Umbilical cord (tissue), 2 donors: Measurements from ENCODE around the gene USP5. TPM values are rescaled to one million over a fixed set of nuclear protein-coding genes. Genes with fewer than 3 reads are reported as not detected.

Source experiments
- DNase-seq: peaks from one replicate; pipeline ENCODE4 v3.0.0-alpha.2; 2015; ENCODE audit warnings: low spot score
- total RNA-seq: library from RNA; depleted of rRNA; stranded (reverse); fragments of >200 nt; gene quantifications from one replicate; pipeline ENCODE4 v1.2.3, GENCODE V29; 2014; ENCODE audit warnings: low replicate concordance; ENCODE audit not compliant: insufficient read depth

The USP5 gene
- 50.6 TPM for total RNA-seq

GRCh38 chr12:6851921-6852650, at the start of gene USP5:
Gene USP5 (plus strand): TSS chr12:6852150. CDS start chr12:6852180, 30 bp downstream.
- peak; percentile 100 for DNase-seq

DNA sequence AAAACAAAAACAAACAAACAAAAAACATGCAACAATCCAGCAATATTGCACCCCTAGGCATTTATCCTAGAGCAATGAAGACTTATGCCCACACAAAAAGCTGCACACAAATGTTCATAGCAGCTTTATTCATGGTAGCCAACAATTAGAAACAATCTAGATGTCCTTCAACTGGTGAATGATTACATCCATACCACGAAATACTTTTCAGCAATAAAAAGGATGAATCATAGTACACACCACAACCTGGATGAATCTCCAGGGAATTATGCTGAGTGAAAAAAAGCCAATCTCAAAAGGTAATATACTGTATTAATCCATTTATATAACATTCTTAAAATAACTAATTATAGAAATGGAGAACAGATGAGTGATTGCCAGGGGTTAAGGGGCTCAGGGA, 44.8 kb upstream of the USP5 start:
- no peak for DNase-seq

- no peak for DNase-seq
Observed at GRCh38 chr12:6809056-6809455, 42.9 kb upstream of the USP5 start.

DNA sequence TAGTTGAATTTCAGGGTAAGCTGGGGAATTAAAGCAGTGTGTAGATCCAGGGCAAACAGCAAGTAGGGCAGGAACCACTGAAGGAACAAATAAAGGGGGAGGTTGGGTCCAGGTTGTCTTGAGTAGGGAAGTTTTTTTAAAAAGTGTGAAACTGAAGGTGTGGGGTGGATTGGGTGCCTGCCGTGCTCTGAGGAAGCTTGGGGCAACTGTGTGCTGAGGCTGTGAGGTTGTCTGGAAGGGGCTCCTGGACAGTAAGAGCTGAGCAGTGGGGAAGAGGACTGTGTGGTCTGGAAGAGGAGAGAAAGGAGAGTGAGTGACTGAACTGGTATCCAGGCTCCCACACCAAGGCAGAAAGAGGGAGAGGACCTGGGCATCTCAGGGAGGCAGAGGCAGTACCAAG, 41.2 kb upstream of the USP5 start:
- no peak for DNase-seq

DNA sequence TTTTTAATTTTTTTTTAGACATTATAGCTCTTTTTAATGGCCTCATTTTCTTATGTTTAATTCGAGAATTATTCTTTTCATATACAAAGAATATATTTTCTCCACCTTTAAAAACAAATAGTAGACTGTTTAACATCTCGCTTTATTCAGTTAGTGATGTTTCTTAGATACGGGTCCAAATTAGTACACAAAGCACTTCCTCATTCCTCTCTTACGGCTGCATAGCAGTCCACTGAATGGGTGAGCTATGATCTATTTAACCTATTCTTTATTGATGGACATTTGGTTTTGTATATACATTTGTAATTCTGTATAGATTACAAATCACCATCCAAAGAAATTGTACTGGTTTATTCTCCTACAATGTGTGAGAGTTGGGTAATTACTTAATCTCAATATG, 38.6 kb upstream of the USP5 start:
- no peak for DNase-seq

GRCh38 chr12:6816598-6816997, 35.4 kb upstream of the USP5 start:
- DNase-seq: no peak

GRCh38 chr12:6817098-6817497, 34.9 kb upstream of the USP5 start:
- DNase-seq: no peak

DNA sequence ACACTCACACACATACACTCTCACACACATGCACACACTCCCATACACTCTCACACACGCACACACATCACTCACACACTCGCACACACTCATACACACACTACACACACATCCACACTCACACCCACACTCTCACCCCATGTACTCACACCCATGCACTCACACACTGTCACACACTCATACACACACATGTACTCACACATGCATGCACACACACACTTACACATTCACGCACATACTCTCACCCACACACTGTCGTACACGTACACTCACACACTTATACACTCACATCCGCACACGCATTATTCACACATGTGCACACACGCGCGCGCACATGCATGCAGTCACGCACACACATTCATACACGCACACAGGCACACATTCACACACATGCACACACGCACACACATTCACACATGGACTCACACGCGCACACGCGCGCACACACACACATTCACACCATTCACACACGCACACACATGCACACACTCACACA, 34.2 kb upstream of the USP5 start:
- no peak for DNase-seq

- DNase-seq: no peak
Observed at GRCh38 chr12:6818222-6818621, 33.7 kb upstream of the USP5 start.

DNA sequence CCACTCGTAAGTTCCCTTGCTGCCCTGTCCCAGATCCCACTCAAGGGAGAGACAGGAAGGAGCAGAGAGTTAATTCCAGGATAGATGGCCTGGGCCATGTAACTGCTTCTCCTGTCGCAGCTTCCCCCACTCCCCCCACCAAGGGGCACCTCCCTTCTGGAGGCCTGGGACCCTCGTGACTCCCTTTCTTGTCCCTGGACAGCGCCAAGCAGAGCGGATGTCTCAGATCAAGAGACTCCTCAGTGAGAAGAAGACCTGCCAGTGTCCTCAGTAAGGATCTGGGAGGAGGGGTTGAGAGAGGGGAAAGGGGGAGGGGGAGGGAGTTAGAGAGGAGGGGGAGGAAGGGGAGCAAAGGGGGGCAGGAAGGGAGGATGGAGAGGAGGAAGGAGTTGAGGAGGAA, 33.3 kb upstream of the USP5 start:
- no peak for DNase-seq

- no peak for DNase-seq
Observed at GRCh38 chr12:6819106-6820030, 32.6 kb upstream of the USP5 start.

DNA sequence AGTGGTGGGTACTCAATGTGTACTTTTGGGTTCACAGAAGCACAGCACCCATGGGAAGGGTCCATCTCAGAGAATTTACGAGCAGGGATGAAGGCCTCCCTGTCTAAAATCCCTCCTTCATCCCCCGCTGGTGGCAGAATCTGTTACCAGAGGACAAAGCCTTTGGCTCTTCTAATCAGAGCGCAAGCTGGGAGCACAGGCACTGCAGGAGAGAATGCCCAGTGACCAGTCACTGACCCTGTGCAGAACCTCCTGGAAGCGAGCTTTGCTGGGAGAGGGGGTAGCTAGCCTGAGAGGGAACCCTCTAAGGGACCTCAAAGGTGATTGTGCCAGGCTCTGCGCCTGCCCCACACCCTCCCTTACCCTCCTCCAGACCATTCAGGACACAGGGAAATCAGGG, 31.8 kb upstream of the USP5 start:
- DNase-seq: no peak

DNA sequence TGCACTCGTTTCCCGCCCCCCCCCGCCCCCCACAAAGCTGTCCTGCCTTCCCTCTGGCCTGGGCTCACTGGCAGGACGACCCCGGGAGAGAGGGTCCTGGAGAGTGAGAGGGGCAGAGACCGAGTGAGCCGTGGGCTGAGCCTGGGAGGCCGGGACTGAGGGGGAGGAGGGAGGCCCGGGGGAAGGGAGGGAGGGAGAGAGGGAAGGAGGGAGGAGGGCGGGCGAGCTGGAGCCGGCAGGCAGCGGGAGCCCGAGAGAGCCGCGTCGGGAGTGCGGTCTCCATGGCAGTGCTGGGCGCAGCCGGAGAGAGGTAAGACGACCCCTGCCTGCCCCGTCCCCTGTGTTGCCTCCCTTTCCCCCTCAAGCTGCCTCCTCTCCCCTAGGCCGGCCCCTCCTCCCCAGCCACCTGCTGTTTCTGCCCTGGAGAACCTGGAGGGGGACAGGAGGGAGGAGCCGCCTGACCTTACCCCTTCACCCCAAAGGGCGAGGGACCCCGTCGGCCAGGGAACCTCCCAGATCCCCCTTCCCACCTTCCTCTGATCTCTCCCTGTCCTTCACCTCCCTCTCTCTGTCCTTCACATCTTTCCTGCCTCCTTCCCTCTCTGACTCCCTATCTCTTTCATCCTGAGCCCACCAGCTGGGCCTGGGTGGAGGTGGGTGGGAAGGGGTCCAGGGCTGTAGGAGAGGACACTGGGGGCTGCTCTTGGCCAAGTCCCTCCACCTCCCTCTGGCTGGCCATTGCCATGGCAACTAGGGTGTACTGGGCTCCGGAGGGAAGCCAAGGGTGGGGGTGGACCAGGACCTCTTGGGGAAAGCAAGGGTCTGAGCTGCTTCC, 30.1 kb upstream of the USP5 start, which contains the start of gene GPR162:
GPR162 (plus strand) TSS at position 231 of the 835 bp plus-strand sequence. CDS start 2,078 bp downstream, outside the sequence.
- DNase-seq: no peak

- DNase-seq: no peak
Observed at GRCh38 chr12:6822426-6823135, 29.4 kb upstream of the USP5 start.

DNA sequence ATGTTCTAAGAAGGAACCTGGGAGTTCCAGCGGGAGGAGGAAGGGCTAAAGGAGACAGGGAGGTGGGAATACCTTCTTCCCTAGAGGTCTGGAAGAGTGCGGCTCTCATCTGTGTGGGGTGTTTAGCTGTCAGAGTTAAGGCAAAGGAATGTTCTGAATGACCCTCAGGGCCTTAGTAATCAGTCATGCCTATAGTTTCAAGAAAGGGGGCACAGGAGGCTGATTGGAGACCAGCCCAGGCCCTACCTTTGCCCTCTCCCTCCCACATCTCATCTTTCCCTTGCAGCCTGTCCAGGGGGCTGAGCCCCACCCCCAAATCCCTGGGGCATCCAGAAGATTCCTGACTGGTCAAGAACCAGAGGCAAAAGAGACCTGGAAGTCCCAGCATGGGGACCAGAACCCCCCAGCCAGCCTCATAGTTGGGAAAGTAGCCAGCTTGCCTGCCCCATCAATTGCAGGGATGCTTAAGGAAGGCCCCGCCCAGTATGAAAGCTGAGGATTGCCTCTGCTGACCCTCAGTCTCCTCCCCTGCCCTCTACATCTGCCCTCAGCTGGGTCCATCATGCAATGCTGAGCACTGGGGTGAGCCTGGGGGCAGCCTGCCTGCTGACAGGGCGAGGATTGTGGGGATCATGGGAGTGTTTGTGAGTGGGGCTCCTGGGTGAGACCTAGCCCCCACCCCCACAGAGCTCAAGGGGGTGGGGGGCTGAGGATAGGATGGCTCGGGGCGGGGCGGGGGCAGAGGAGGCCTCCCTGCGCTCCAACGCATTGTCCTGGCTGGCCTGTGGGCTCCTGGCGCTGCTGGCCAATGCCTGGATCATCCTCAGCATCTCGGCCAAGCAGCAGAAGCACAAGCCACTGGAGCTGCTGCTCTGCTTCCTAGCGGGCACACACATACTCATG, 28.5 kb upstream of the USP5 start:
- DNase-seq: no peak

- DNase-seq: no peak
Observed at GRCh38 chr12:6824085-6824775, 27.7 kb upstream of the USP5 start.

DNA sequence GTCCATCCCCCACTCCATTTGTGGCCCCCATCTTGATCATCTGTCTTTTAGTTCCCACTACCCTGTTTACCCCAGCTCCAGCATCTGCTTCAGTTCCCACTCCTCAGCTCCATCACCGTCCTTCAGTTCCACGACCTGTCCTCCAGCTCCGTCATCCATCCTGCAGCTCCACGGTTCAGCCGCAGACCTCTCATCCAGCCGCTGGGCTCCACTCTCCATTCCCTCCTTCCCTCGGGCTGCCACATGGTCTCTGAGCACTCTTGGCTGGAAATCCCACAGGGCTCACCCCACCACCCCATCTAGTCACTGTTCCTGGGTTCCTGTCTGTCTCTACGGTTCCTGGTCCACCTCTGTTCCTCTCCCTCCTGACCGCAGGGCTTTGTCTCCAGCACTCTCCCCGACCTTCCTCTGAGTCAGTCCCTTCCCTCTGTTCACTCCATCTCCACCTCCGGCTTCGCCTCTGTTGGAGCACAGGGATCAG, 27.0 kb upstream of the USP5 start:
- no peak for DNase-seq

DNA sequence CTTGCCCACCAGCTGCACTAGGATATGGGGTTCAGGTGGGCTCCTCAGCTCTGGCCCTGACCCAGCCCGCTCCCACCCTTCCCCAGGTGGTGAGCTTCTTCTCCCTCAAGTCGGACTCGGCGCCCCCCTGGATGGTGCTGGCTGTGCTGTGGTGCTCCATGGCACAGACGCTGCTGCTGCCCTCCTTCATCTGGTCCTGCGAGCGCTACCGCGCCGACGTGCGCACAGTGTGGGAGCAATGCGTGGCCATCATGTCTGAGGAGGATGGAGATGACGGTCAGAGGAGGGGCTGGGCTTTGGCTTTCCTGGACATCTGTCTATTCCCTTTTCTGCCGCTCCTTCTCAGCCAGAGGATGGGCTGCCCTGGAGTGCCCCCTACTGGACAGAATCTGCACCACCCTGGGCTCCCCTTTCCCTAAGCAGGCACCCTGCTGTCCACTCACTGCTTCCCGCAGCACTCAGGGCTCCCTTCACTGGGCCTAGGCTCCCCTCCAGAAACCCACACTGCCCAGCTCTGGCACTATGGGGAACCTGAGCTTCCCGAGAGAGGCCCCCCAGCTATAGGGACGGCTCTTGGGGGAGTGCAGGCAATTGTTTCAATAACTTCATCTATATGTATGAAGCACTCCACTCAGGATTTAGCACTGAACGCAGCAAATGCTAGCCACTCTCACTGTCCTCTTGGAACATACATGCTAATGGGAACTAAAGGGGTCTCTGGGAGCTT, 26.4 kb upstream of the USP5 start:
- peak; percentile 93 for DNase-seq
